ENCODE data around the gene RNF2. TPM values are rescaled to one million over a fixed set of nuclear protein-coding genes. Genes with fewer than 3 reads are reported as not detected.

The RNF2 gene
- total and polyA plus RNA-seq, 2 of the 13 experiments (the other 11 are each of a cell fraction or from before 2014, with no cell fraction given) = 19.3 to 21.7 TPM

GRCh38 chr1:185044981-185045813 is at the start of gene RNF2 (continued):
- TF ChIP-seq ZNF780A (CRISPR knock-in tag; IDR thresholded peaks at IDR 0.05) (no peak), ZNF510 (CRISPR knock-in tag; IDR thresholded peaks at IDR 0.05; ENCODE audit: low read depth) (no peak), ZNF430 (CRISPR knock-in tag; IDR thresholded peaks at IDR 0.05) (0 out of 2 replicates have a peak, but pooled peaks have one; percentile 12), ZBTB33 (CRISPR knock-in tag; IDR thresholded peaks at IDR 0.05) (0 out of 2 replicates have a peak, but pooled peaks have one; percentile 6), SP1 (IDR thresholded peaks at IDR 0.05) (no peak), SP1 (CRISPR knock-in tag; IDR thresholded peaks at IDR 0.05) (peak; percentile 75), CREBL2 (CRISPR knock-in tag; IDR thresholded peaks at IDR 0.05; ENCODE audit: borderline replicate concordance) (no peak), PHF8 (CRISPR knock-in tag; IDR thresholded peaks at IDR 0.05) (peak; percentile 39), RXRA (CRISPR knock-in tag; IDR thresholded peaks at IDR 0.05) (no peak), ZNF777 (CRISPR knock-in tag; IDR thresholded peaks at IDR 0.05) (peak; percentile 98), TP53 (CRISPR knock-in tag; conservative IDR thresholded peaks at IDR 0.05) (no peak), TSC22D2 (CRISPR knock-in tag; IDR thresholded peaks at IDR 0.05; ENCODE audit: borderline replicate concordance) (0 out of 2 replicates have a peak, but pooled peaks have one; percentile 54), HNF4G (IDR thresholded peaks at IDR 0.05; ENCODE audit: borderline replicate concordance, low read depth, low read length) (0 out of 2 replicates have a peak, but pooled peaks have one; percentile 8), HNF4G (CRISPR knock-in tag; IDR thresholded peaks at IDR 0.05; ENCODE audit: borderline replicate concordance, low read depth) (no peak), ZNF883 (CRISPR knock-in tag; IDR thresholded peaks at IDR 0.05; ENCODE audit: not compliant biosample characterization) (no peak), ERF (CRISPR knock-in tag; IDR thresholded peaks at IDR 0.05) (peak; percentile 85), RXRB (CRISPR knock-in tag; IDR thresholded peaks at IDR 0.05; ENCODE audit: borderline replicate concordance) (peak; percentile 47), SPEN (CRISPR knock-in tag; IDR thresholded peaks at IDR 0.05; ENCODE audit: low read depth) (peak; percentile 77), ELF3 (CRISPR knock-in tag; IDR thresholded peaks at IDR 0.05) (peak; percentile 66)
- TF ChIP-seq, protein P1, sequence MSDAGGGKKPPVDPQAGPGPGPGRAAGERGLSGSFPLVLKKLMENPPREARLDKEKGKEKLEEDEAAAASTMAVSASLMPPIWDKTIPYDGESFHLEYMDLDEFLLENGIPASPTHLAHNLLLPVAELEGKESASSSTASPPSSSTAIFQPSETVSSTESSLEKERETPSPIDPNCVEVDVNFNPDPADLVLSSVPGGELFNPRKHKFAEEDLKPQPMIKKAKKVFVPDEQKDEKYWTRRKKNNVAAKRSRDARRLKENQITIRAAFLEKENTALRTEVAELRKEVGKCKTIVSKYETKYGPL (CRISPR knock-in tag; IDR thresholded peaks at IDR 0.05) = no peak
- TF ChIP-seq, protein P2, sequence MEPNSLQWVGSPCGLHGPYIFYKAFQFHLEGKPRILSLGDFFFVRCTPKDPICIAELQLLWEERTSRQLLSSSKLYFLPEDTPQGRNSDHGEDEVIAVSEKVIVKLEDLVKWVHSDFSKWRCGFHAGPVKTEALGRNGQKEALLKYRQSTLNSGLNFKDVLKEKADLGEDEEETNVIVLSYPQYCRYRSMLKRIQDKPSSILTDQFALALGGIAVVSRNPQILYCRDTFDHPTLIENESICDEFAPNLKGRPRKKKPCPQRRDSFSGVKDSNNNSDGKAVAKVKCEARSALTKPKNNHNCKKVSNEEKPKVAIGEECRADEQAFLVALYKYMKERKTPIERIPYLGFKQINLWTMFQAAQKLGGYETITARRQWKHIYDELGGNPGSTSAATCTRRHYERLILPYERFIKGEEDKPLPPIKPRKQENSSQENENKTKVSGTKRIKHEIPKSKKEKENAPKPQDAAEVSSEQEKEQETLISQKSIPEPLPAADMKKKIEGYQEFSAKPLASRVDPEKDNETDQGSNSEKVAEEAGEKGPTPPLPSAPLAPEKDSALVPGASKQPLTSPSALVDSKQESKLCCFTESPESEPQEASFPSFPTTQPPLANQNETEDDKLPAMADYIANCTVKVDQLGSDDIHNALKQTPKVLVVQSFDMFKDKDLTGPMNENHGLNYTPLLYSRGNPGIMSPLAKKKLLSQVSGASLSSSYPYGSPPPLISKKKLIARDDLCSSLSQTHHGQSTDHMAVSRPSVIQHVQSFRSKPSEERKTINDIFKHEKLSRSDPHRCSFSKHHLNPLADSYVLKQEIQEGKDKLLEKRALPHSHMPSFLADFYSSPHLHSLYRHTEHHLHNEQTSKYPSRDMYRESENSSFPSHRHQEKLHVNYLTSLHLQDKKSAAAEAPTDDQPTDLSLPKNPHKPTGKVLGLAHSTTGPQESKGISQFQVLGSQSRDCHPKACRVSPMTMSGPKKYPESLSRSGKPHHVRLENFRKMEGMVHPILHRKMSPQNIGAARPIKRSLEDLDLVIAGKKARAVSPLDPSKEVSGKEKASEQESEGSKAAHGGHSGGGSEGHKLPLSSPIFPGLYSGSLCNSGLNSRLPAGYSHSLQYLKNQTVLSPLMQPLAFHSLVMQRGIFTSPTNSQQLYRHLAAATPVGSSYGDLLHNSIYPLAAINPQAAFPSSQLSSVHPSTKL (CRISPR knock-in tag; IDR thresholded peaks at IDR 0.05) = 0 out of 2 replicates have a peak, but pooled peaks have one; percentile 13
- TF ChIP-seq, protein P3, sequence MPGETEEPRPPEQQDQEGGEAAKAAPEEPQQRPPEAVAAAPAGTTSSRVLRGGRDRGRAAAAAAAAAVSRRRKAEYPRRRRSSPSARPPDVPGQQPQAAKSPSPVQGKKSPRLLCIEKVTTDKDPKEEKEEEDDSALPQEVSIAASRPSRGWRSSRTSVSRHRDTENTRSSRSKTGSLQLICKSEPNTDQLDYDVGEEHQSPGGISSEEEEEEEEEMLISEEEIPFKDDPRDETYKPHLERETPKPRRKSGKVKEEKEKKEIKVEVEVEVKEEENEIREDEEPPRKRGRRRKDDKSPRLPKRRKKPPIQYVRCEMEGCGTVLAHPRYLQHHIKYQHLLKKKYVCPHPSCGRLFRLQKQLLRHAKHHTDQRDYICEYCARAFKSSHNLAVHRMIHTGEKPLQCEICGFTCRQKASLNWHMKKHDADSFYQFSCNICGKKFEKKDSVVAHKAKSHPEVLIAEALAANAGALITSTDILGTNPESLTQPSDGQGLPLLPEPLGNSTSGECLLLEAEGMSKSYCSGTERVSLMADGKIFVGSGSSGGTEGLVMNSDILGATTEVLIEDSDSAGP (CRISPR knock-in tag; IDR thresholded peaks at IDR 0.05; ENCODE audit: borderline replicate concordance) = no peak; the same call in 1 of the 2 replicates

Measured in HepG2 (cell line).